Urinary bladder (tissue), 4 donors: Measurements from ENCODE around the gene YTHDF1. TPM values are rescaled to one million over a fixed set of nuclear protein-coding genes. Genes with fewer than 3 reads are reported as not detected.

ENCODE experiments used
- DNase-seq: peaks from one replicate; pipeline ENCODE4 v3.0.0-alpha.2; 2015; ENCODE audit errors: extremely low spot score
- H3K27ac ChIP-seq: one replicate; pipeline ENCODE4 v1.5.1; 2013; ENCODE audit warnings: low read depth, mild to moderate bottlenecking, moderate library complexity
- H3K36me3 ChIP-seq: one replicate; pipeline ENCODE4 v1.6.1; 2013; ENCODE audit warnings: mild to moderate bottlenecking, moderate library complexity; ENCODE audit not compliant: insufficient read depth
- H3K4me1 ChIP-seq: one replicate; pipeline ENCODE4 v1.6.1; 2013; ENCODE audit warnings: mild to moderate bottlenecking, moderate library complexity; ENCODE audit not compliant: insufficient read depth
- H3K4me3 ChIP-seq: one replicate; pipeline ENCODE4 v1.5.1; 2013; ENCODE audit warnings: low read depth, low read length
- WGBS: extraction: QIAGEN DNeasy Blood & Tissue Kit; methylation state at CpG from one replicate; pipeline ENCODE4 v1.1.7; 2013; 5-methylcytosine and 5-hydroxymethylcytosine counted together
- polyA plus RNA-seq: library from polyadenylated mRNA; stranded (reverse); fragments of 200-250 nt; gene quantifications from one replicate; pipeline ENCODE4 v1.2.3, GENCODE V29; 2013
- total RNA-seq: library from RNA; depleted of rRNA; stranded (reverse); fragments of >200 nt; gene quantifications from one replicate; pipeline ENCODE4 v1.2.3, GENCODE V29; 2014
- donor health status: healthy with polysubstance abuse.
- donor health status: healthy.

The YTHDF1 gene
- total and polyA plus RNA-seq, 2 donors, result 16.7 to 24.0 TPM

GRCh38 chr20:63186528-63187316 lies 29.2 kb downstream of the YTHDF1 start:
- no peak overlapping the region for H3K27ac ChIP-seq
- 83% methylated on average over 8 of the region's 8 CpGs for whole genome bisulfite sequencing
- DNase-seq, result no peak
- H3K4me1 ChIP-seq, result no peaks in the 10 kb centered on the region
- no peak overlapping the region for H3K4me3 ChIP-seq
- no peaks in the 10 kb centered on the region for H3K36me3 ChIP-seq

GRCh38 chr20:63186084-63186483 lies 29.8 kb downstream of the YTHDF1 start:
- WGBS, result 87% methylated on average over 8 of the region's 8 CpGs
- H3K4me3 ChIP-seq, result no peak overlapping the region

GRCh38 chr20:63185215-63185796 lies 30.6 kb downstream of the YTHDF1 start:
- DNase-seq, result no peak
- WGBS, result 93% methylated on average over 21 of the region's 21 CpGs
- H3K27ac ChIP-seq, result no peak overlapping the region
- no peaks in the 10 kb centered on the region for H3K4me1 ChIP-seq
- no peaks in the 10 kb centered on the region for H3K36me3 ChIP-seq
- H3K4me3 ChIP-seq, result no peak overlapping the region

More at GRCh38 chr20:63186084-63186483, 29.8 kb downstream of the YTHDF1 start:
- no peaks in the 10 kb centered on the region for H3K4me1 ChIP-seq
- H3K27ac ChIP-seq, result no peak overlapping the region
- H3K36me3 ChIP-seq, result no peaks in the 10 kb centered on the region
- no peak for DNase-seq

GRCh38 chr20:63183422-63184146 lies 32.3 kb downstream of the YTHDF1 start:
- no peak for DNase-seq
- H3K4me3 ChIP-seq, result no peak overlapping the region
- H3K36me3 ChIP-seq, result no peaks in the 10 kb centered on the region
- peaks cover 3% of the 10 kb centered on the region for H3K4me1 ChIP-seq
- 50% methylated on average over 13 of the region's 13 CpGs for WGBS
- H3K27ac ChIP-seq, result no peak overlapping the region

- no peak for DNase-seq
- 52% methylated on average over 9 of the region's 9 CpGs for WGBS
- Histone ChIP-seq H3K36me3 (no peaks in the 10 kb centered on the region), H3K27ac (no peak overlapping the region), H3K4me1 (peaks cover 3% of the 10 kb centered on the region), H3K4me3 (no peak overlapping the region)
These were observed 33.0 kb downstream of the YTHDF1 start for GRCh38 chr20:63182946-63183415.

GRCh38 chr20:63182425-63182824 lies 33.5 kb downstream of the YTHDF1 start:
- H3K4me1 ChIP-seq, result peaks cover 3% of the 10 kb centered on the region
- 42% methylated on average over 8 of the region's 8 CpGs for WGBS
- H3K27ac ChIP-seq, result no peak overlapping the region
- no peak overlapping the region for H3K4me3 ChIP-seq
- no peaks in the 10 kb centered on the region for H3K36me3 ChIP-seq
- DNase-seq, result no peak

- H3K36me3 ChIP-seq, result no peaks in the 10 kb centered on the region
- H3K27ac ChIP-seq, result no peak overlapping the region
- H3K4me1 ChIP-seq, result peaks cover 7% of the 10 kb centered on the region
- WGBS, result 53% methylated on average over 4 of the region's 4 CpGs
- no peak overlapping the region for H3K4me3 ChIP-seq
- DNase-seq, result no peak
These were observed 34.7 kb downstream of the YTHDF1 start for GRCh38 chr20:63181226-63181625.

GRCh38 chr20:63180569-63181185 lies 35.3 kb downstream of the YTHDF1 start:
- WGBS, result 84% methylated on average over 11 of the region's 11 CpGs
- Histone ChIP-seq H3K4me1 (peaks cover 7% of the 10 kb centered on the region), H3K4me3 (no peak overlapping the region), H3K36me3 (no peaks in the 10 kb centered on the region), H3K27ac (no peak overlapping the region)
- no peak for DNase-seq

- Histone ChIP-seq H3K4me1 (peaks cover 7% of the 10 kb centered on the region), H3K27ac (no peak overlapping the region), H3K36me3 (no peaks in the 10 kb centered on the region), H3K4me3 (no peak overlapping the region)
- no peak for DNase-seq
- WGBS, result 38% methylated on average over 14 of the region's 14 CpGs
These were observed 36.0 kb downstream of the YTHDF1 start for GRCh38 chr20:63179687-63180568.

- Histone ChIP-seq H3K4me1 (peaks cover 7% of the 10 kb centered on the region), H3K4me3 (peak overlapping the region; percentile 27), H3K36me3 (no peaks in the 10 kb centered on the region), H3K27ac (no peak overlapping the region)
- DNase-seq, result no peak
- under 1% methylated on average over 74 of the region's 74 CpGs for WGBS
These were observed 36.8 kb downstream of the YTHDF1 start for GRCh38 chr20:63178889-63179686.

GRCh38 chr20:63178446-63178820 lies 37.5 kb downstream of the YTHDF1 start:
- no peak for DNase-seq
- H3K36me3 ChIP-seq, result no peaks in the 10 kb centered on the region
- 2% methylated on average over 49 of the region's 49 CpGs for WGBS
- H3K27ac ChIP-seq, result no peak overlapping the region
- H3K4me1 ChIP-seq, result peaks cover 7% of the 10 kb centered on the region
- peak overlapping the region; percentile 27 for H3K4me3 ChIP-seq

- peak overlapping the region; percentile 10 for H3K4me3 ChIP-seq
- peaks cover 7% of the 10 kb centered on the region for H3K4me1 ChIP-seq
- no peak overlapping the region for H3K27ac ChIP-seq
- H3K36me3 ChIP-seq, result no peaks in the 10 kb centered on the region
- WGBS, result under 1% methylated on average over 90 of the region's 90 CpGs
- no peak for DNase-seq
These were observed 38.0 kb downstream of the YTHDF1 start for GRCh38 chr20:63177785-63178445.
